IMR-90 (cell line): Measurements from ENCODE around the gene LGALS3. TPM values are rescaled to one million over a fixed set of nuclear protein-coding genes. Genes with fewer than 3 reads are reported as not detected.

Experiments used
- ATAC-seq: fragments of 200-7000 bp; cut with Tn5 transposase; 2 replicates; pipeline ENCODE4 v1.9.1; 2020; ENCODE audit warnings: low read depth, mild to moderate bottlenecking, moderate library complexity
- BruUV-seq: library from RNA; stranded (reverse); fragments of 400-500 nt; replicated peaks from 2 replicates; lab custom pipeline; 2021; lab: Mats Ljungman, UMichigan
- CTCF ChIA-PET: fragments of 300-600 bp; formaldehyde crosslinking; extraction: SDS; loops from one replicate; lab custom pipeline; 2021; ENCODE audit warnings: antibody characterized with exemption; lab: Yijun Ruan, JAX
- POLR2A ChIA-PET: fragments of 300-600 bp; sonication (Branson Sonifier 250); formaldehyde crosslinking; loops from one replicate; lab custom pipeline; 2022; ENCODE audit warnings: antibody characterized with exemption; ENCODE audit not compliant: unreplicated experiment; lab: Charles Lee
- DNase-seq: peaks from one replicate; pipeline ENCODE4 v3.0.0; 2013
- H2AFZ ChIP-seq: replicated peaks from 2 replicates; pipeline ENCODE3; 2013; ENCODE audit warnings: low read length, mild to moderate bottlenecking; ENCODE audit not compliant: poor library complexity
- H2AK5ac ChIP-seq: 2 replicates; pipeline ENCODE4 v1.6.1; 2013; ENCODE audit warnings: low read depth, low read length, inconsistent platforms
- H2AK9ac ChIP-seq: replicated peaks from 2 replicates; pipeline ENCODE3; 2013; ENCODE audit warnings: mild to moderate bottlenecking, low read depth, low read length, moderate library complexity; ENCODE audit not compliant: poor library complexity
- H2BK120ac ChIP-seq: 2 replicates; pipeline ENCODE4 v1.6.1; 2013; ENCODE audit warnings: low read depth, low read length, inconsistent platforms
- H2BK15ac ChIP-seq: 3 replicates; pipeline ENCODE4 v1.6.1; 2013; ENCODE audit warnings: low read depth, low read length, inconsistent platforms
- H2BK20ac ChIP-seq: 2 replicates; pipeline ENCODE4 v1.6.1; 2013; ENCODE audit warnings: low read depth, mild to moderate bottlenecking, inconsistent platforms, low read length, moderate library complexity
- H2BK5ac ChIP-seq: 2 replicates; pipeline ENCODE4 v1.6.1; 2013; ENCODE audit warnings: mild to moderate bottlenecking, low read depth, low read length, inconsistent platforms; ENCODE audit not compliant: poor library complexity, severe bottlenecking
- H3K14ac ChIP-seq: replicated peaks from 2 replicates; pipeline ENCODE4 v1.6.1; 2013; ENCODE audit warnings: low read depth, low read length, inconsistent platforms
- H3K18ac ChIP-seq: 2 replicates; pipeline ENCODE4 v1.6.1; 2013; ENCODE audit warnings: low read depth, low read length, control low read depth
- H3K23ac ChIP-seq: 2 replicates; pipeline ENCODE4 v1.6.1; 2013; ENCODE audit warnings: low read depth, low read length, inconsistent platforms
- H3K27ac ChIP-seq: 2 replicates; pipeline ENCODE4 v1.5.1; 2013; ENCODE audit warnings: mild to moderate bottlenecking, control low read depth, low read length; ENCODE audit not compliant: insufficient read depth
- H3K27me3 ChIP-seq: 2 replicates; pipeline ENCODE4 v1.6.1; 2013; ENCODE audit warnings: low read length; ENCODE audit not compliant: control insufficient read depth, insufficient read depth
- H3K36me3 ChIP-seq: 2 replicates; pipeline ENCODE4 v1.6.1; 2013; ENCODE audit warnings: low read length, mixed read lengths; ENCODE audit not compliant: control insufficient read depth, insufficient read depth
- H3K4ac ChIP-seq: 2 replicates; pipeline ENCODE4 v1.6.1; 2013; ENCODE audit warnings: low read depth, low read length, inconsistent platforms
- H3K4me1 ChIP-seq: 2 replicates; pipeline ENCODE4 v1.6.1; 2013; ENCODE audit warnings: low read length, mixed read lengths; ENCODE audit not compliant: control insufficient read depth, insufficient read depth
- H3K4me2 ChIP-seq: 2 replicates; pipeline ENCODE4 v1.6.1; 2013; ENCODE audit warnings: low read depth, mild to moderate bottlenecking, control low read depth, low read length, moderate library complexity
- H3K4me3 ChIP-seq: 2 replicates; pipeline ENCODE4 v1.5.1; 2013; ENCODE audit warnings: low read depth, mild to moderate bottlenecking, control low read depth, low read length, moderate library complexity; ENCODE audit not compliant: insufficient read depth
- H3K56ac ChIP-seq: 2 replicates; pipeline ENCODE4 v1.6.1; 2013; ENCODE audit warnings: low read length, inconsistent platforms; ENCODE audit not compliant: insufficient read depth; ENCODE audit errors: extremely low read depth
- H3K79me1 ChIP-seq, 2 experiments: 2 replicates each; pipeline ENCODE4 v1.6.1; 2013; ENCODE audit warnings: low read length in 2 of 2, inconsistent platforms in 1 of 2, low read depth in 1 of 2
- H3K9ac ChIP-seq: 2 replicates; pipeline ENCODE4 v1.6.1; 2013; ENCODE audit warnings: low read depth, low read length, control low read depth
- H3K9me1 ChIP-seq: 2 replicates; pipeline ENCODE4 v1.6.1; 2013; ENCODE audit warnings: low read length, inconsistent platforms; ENCODE audit not compliant: insufficient read depth
- H3K9me3 ChIP-seq: 2 replicates; pipeline ENCODE4 v1.6.1; 2013; ENCODE audit warnings: low read length; ENCODE audit not compliant: control insufficient read depth, insufficient read depth
- H4K20me1 ChIP-seq: 2 replicates; pipeline ENCODE4 v1.6.1; 2013; ENCODE audit warnings: low read length, inconsistent platforms; ENCODE audit not compliant: insufficient read depth
- H4K5ac ChIP-seq: 2 replicates; pipeline ENCODE4 v1.6.1; 2013; ENCODE audit warnings: mild to moderate bottlenecking, low read depth, low read length, control low read depth
- H4K8ac ChIP-seq, 2 experiments: 2 replicates each; pipeline ENCODE4 v1.6.1; 2013; ENCODE audit warnings: low read depth in 2 of 2, low read length in 2 of 2, control low read depth in 1 of 2, inconsistent platforms in 1 of 2
- H4K91ac ChIP-seq: 2 replicates; pipeline ENCODE4 v1.6.1; 2013; ENCODE audit warnings: low read depth, low read length, inconsistent platforms; ENCODE audit not compliant: insufficient read depth
- NFE2L2 ChIP-seq: fragments of 150-350 bp; IDR thresholded peaks from 2 replicates; pipeline ENCODE4 v1.6.1; 2016; ENCODE audit warnings: low read depth, mild to moderate bottlenecking, low read length
- SMC3 ChIP-seq: fragments of 150-350 bp; IDR thresholded peaks from 2 replicates; pipeline ENCODE4 v1.6.1; 2016; ENCODE audit warnings: low read depth, mild to moderate bottlenecking, antibody characterized with exemption, low read length, moderate library complexity
- WGBS, 2 experiments: methylation state at CpG; one replicate each; pipeline versions ENCODE4 v1.1.5 to v1.1.7; 2013; ENCODE audit warnings: missing lambda C conversion rate in 2 of 2; ENCODE audit not compliant: insufficient read length in 1 of 2; ENCODE audit errors: extremely low coverage in 2 of 2; 5-methylcytosine and 5-hydroxymethylcytosine counted together
- dilution Hi-C: fragments of 300-500 bp; cut with HindIII; formaldehyde crosslinking; loops from one replicate; pipeline ENCODE4 v1.14.3; 2018; ENCODE audit warnings: low sequenced_read_pairs; ENCODE audit not compliant: unreplicated experiment
- in situ Hi-C: fragments of 300-500 bp; cut with MboI; formaldehyde crosslinking; loops from 3 replicates; pipeline ENCODE4 v1.14.3; 2019; ENCODE audit warnings: low sequenced_read_pairs, inconsistent platforms, mixed read lengths
- intact Hi-C: fragments of 100-400 bp; cut with micrococcal nuclease; formaldehyde crosslinking; loops from 2 replicates; pipeline ENCODE4 v1.10.0; 2022
- polyA plus RNA-seq, 3 experiments: library from polyadenylated mRNA; depleted of rRNA; stranded (reverse); fragments of >200 nt; gene quantifications; 2 replicates each; pipeline ENCODE4 v1.2.3, GENCODE V29; 2012; ENCODE audit warnings: low replicate concordance in 1 of 3
- total RNA-seq: library from RNA; depleted of rRNA; stranded (reverse); fragments of >200 nt; gene quantifications from 2 replicates; pipeline ENCODE4 v1.2.3, GENCODE V29; 2012
- TF ChIP-seq, protein P1 (sequence below): fragments of 150-350 bp; IDR thresholded peaks from 2 replicates; pipeline ENCODE4 v1.6.1; 2017; ENCODE audit warnings: mild to moderate bottlenecking, antibody characterized with exemption, low read length, low read depth
- TF ChIP-seq, protein P2 (sequence below): fragments of 150-350 bp; IDR thresholded peaks from 2 replicates; pipeline ENCODE4 v1.6.1; 2016; ENCODE audit warnings: low read depth, mild to moderate bottlenecking, low read length, moderate library complexity, borderline replicate concordance

The LGALS3 gene
- total and polyA plus RNA-seq, 2 of the 4 experiments (the other 2 are of a cell fraction), result 84.4 to 171 TPM

DNA sequence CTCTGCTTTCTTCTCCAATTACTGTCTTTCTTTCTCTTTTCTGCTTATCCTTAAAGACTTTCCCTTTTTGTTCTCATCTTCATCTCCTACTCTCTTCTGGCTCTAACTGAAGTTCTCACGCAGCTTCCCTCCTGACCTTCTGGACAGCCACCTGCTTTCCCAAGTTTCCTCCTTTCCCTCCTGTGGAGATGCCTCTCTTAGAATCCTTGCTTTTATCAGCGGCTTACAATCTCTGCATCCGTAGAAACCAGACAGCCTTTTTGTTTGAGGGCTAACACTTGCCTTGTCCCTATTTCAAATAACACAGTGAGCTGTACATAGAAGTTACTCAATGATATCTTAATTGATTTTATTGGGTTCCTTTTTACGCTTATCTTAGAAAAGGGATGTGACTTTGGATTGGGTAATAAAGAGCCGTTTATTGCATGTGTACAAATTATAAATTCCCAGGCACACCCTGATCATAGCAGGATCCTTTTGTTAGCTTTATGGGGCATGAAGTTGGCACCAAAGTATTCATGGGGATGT is 2.1 kb upstream of the LGALS3 start:
- no peak for TF ChIP-seq NFE2L2
- no peak for TF ChIP-seq SMC3
- TF ChIP-seq, protein P1, sequence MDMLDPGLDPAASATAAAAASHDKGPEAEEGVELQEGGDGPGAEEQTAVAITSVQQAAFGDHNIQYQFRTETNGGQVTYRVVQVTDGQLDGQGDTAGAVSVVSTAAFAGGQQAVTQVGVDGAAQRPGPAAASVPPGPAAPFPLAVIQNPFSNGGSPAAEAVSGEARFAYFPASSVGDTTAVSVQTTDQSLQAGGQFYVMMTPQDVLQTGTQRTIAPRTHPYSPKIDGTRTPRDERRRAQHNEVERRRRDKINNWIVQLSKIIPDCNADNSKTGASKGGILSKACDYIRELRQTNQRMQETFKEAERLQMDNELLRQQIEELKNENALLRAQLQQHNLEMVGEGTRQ, result no peak
- TF ChIP-seq, protein P2, sequence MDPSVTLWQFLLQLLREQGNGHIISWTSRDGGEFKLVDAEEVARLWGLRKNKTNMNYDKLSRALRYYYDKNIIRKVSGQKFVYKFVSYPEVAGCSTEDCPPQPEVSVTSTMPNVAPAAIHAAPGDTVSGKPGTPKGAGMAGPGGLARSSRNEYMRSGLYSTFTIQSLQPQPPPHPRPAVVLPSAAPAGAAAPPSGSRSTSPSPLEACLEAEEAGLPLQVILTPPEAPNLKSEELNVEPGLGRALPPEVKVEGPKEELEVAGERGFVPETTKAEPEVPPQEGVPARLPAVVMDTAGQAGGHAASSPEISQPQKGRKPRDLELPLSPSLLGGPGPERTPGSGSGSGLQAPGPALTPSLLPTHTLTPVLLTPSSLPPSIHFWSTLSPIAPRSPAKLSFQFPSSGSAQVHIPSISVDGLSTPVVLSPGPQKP, result no peak

More for the DNA sequence above, 2.1 kb upstream of the LGALS3 start:
- H3K4me3 ChIP-seq, result no peak overlapping the region
- no peak overlapping the region for H4K5ac ChIP-seq
- dilution Hi-C loops, result no loop called here
- DNase-seq, result no peak
- H2AFZ ChIP-seq, result no peak overlapping the region
- H3K9ac ChIP-seq, result no peak overlapping the region
- no peak overlapping the region for H2BK20ac ChIP-seq
- intact Hi-C loops, result loop anchor here (5.0 kb wide), 1 partner anchor 35 kb away; no protein-coding TSS in a partner anchor
- no peak overlapping the region for H3K56ac ChIP-seq
- no peak overlapping the region for H4K8ac ChIP-seq
- no TSS peak for BruUV-seq
- in situ Hi-C loops, result no loop called here
- H4K20me1 ChIP-seq, result peaks cover 20% of the 10 kb centered on the region
- 100% methylated on average over 1 of the region's 5 CpGs; no CpG with 5 or more reads in 1 of the 2 experiments for WGBS, 2 experiments
- CTCF ChIA-PET, result no interaction called here
- no peak for ATAC-seq
- POLR2A ChIA-PET, result no interaction called here
- no peaks in the 10 kb centered on the region for H3K9me3 ChIP-seq
- no peak overlapping the region for H4K91ac ChIP-seq
- no peak overlapping the region for H3K4me2 ChIP-seq
- peaks cover 11 to 23% of the 10 kb centered on the region in 2 experiments for H3K79me1 ChIP-seq
- no peak overlapping the region for H3K27ac ChIP-seq
- H2AK5ac ChIP-seq, result 0 out of 2 replicates have a peak overlapping the region, but pooled peaks have one; percentile 2
- 0 out of 2 replicates have a peak overlapping the region, but pooled peaks have one; percentile 4 for H3K14ac ChIP-seq
- H2BK15ac ChIP-seq, result no peak overlapping the region
- no peak overlapping the region for H3K18ac ChIP-seq
- H3K9me1 ChIP-seq, result peaks cover 12% of the 10 kb centered on the region
- peaks cover 25% of the 10 kb centered on the region for H3K4me1 ChIP-seq
- H3K36me3 ChIP-seq, result peaks cover 3% of the 10 kb centered on the region; the same call in 1 of the 2 replicates
- H3K23ac ChIP-seq, result peak overlapping the region; percentile 8; the same call in 1 of the 2 replicates
- H3K27me3 ChIP-seq, result no peaks in the 10 kb centered on the region
- peak overlapping the region; percentile 46; the same call in 1 of the 2 replicates for H3K4ac ChIP-seq
- H2BK120ac ChIP-seq, result no peak overlapping the region
- no peak overlapping the region for H2BK5ac ChIP-seq
- H2AK9ac ChIP-seq, result no peak overlapping the region
